GM15510 (cell line): ENCODE measurements around the gene CALD1.

Experiments
- POLR2A ChIP-seq: IDR thresholded peaks from 3 replicates; pipeline ENCODE4 v1.6.1; 2011; ENCODE audit warnings: borderline replicate concordance; ENCODE audit not compliant: insufficient read length; ENCODE audit errors: extremely low read depth

CALD1 gene

DNA sequence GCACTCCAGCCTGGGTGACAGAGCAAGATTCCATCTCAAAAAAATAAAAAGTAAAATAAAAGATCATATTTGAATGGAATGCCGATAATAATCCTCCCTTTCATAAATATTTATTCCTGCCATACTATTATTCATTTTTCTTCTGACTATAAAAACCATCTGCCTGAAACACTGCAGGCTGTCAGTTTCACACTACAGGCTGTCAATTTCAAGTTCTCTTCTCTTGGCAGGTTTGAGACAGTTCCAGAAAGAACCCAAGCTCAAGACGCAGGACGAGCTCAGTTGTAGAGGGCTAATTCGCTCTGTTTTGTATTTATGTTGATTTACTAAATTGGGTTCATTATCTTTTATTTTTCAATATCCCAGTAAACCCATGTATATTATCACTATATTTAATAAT is 188.7 kb downstream of the CALD1 start:
- no peak for TF ChIP-seq POLR2A

DNA sequence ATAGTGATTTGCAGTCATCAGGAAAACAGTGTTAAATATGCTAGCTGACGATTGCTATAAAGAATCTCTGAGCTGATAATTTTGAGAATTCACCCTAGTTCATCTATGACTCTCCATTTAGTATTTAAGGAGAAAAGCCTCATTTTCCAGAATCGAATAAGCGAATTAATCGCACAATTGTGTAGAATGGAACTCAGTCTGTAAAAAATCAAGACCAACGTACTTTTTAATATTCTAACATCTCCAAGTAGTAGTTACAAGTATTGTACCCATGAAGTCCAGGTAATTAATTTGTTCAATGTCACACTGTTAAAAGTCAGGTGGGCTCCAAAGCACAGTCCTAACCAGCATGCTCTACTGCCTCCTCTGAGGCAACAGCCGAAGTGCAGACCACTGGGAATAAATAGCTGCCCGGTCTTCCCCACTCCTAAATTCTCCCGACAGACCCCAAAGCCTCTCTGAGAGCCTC is 206.5 kb downstream of the CALD1 start:
- TF ChIP-seq POLR2A: no peak

DNA sequence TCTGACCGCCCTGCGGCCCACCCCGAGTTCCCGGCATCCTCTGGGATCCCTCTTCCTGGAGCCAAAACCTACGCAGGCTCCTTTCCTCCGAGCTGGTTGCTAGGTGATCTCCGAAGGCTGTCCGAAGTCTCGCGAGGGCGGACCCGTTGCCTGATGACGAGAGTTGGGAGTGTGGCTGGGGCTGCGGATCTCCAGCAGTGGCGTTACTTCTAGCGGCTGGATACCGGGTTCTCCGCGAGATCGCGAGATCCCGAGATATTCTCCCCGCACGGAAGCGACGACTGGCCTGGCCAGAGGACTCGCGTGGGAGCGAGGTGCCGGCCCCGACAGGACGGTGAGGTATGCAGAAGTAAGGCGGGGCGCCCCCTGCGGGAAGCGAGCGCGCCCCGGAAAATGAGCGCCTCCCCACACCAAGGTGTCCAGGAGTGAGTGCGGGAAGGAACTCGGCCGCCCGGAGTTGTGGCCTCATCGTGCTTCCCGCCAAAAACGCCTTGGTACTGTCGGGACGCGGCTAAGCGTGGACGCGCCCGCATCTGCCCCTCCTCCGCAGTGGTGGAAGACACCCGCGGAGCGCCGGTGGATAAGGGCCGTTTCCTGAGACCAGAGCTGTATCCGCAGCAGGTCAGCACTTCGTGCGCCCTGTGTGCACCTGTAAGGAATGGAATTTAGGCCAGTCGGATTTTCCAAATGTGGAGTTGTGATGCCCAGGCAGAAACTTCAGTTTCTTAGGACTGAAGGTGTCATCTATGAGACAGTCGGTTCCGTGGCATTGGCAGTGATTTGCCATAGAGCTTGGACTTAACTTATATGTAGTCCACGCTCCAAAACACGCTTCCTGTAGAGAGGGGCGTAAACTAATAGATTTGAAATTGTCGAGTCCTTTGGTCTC is 207.2 kb downstream of the CALD1 start, which contains the start of gene AGBL3:
Gene AGBL3 (plus strand): TSS at position 146 of the 889 bp plus-strand sequence. CDS start 1,426 bp downstream, outside the sequence.
- TF ChIP-seq POLR2A: peak; percentile 52

DNA sequence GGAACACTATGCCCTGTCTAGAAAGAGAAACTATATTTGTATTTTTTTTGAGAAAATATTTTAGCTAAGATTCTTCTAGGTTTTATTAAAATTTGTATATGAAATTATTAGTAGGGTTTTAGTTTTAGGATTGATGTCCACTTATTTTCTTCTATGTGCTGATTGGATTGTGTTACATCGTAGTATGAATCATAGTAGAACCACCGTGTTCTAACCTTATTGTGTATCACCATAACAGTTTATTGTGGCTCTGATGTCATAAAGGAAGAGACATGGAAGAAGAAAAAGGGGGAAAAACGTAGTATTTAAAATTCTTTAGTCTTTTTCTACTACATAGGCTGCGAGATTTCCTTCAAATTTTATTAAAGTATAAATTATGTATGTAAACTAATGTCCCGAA is 208.7 kb downstream of the CALD1 start:
- TF ChIP-seq POLR2A: no peak

DNA sequence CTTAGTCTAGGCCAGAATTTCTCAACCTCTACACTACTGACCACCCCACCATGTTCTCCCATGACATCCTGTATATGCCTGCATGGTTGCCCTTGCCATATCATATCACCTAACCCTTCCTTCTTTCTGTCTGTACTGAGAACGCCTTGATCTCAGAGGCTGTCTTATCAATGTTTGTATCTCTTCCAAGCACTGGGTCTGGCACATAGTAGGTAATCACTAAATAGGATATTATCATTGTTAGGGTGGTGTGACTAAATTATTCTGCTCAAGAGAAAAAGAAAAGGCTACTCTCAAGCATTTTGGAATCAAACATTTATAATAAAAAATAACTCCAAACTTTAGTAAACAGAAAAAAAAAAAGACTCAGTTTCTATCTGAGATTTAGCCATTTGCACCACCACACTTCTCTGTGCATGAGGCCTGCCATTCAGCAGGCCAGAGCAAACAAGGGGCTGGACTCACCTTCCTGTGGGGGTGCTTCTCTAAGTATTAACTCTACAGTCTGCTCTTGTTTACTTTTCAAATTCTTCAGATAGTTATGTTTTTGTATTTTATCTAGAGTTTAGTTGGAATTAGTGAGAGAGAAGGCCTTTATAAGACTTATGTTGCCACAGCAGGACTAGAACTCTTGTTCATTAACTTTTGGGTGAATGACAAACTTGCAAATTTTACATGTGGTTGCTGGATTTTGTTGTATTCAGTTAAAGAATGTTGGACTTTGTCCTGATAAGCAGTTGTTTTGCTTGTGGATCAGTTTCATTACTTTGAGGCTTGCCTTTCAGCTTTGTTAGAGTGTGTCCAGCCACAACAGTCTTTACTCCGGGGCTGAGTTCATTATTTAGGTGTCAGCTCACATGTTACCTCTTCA is 212.3 kb downstream of the CALD1 start:
- TF ChIP-seq POLR2A: no peak

DNA sequence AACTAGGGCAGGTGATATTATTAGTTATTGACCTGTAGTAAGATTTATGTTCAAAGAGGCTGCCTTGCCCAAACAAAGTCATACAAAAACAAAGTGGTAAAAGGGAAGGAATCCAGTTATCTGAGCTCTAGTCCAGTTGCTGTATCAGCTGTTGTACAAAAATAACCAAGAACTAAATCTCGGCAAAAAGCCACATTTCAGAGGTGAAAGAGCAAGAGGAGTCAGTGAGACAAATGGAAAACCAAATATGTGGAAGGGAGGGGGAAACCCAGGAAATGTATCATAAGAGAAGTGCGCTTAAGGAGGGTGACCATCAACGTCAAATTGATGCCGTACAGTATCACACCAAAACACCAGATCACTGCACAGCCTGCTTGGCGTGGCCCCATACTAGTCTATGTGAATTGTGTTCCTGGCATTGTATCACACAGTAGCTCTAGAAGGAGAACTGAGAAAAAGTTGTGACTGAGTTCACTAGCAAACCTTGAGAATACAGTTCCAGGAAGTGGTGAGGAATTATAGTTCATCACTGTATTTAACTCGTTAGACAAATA is 213.3 kb downstream of the CALD1 start:
- peak; percentile 30 for TF ChIP-seq POLR2A

DNA sequence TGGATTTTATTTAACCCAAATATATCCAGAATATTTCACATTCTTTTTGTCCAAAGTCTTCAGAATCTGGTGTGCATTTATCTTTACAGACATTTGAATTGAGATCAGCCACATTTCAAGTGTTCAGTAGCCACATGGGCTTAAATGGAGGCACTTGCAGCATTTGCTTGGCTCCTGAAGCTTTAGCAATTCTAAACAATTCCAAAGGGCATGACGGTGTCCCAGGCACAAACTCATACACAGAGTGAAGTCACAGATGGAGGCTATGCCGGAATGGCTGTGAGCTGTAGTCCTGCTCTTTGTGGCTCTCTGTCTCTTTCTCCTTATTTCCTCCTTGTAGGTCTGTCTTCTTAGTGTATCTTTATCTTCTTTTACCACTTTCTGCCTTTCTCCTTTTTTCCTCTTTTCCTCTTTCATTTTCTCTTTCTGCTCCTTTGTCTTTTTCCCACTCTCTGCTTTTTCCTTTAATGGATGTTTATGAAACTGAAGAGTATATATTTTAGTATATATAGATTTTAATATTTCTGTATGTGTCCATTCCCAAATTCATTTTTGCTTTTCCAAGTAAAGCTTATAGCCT is 214.5 kb downstream of the CALD1 start:
- no peak for TF ChIP-seq POLR2A

DNA sequence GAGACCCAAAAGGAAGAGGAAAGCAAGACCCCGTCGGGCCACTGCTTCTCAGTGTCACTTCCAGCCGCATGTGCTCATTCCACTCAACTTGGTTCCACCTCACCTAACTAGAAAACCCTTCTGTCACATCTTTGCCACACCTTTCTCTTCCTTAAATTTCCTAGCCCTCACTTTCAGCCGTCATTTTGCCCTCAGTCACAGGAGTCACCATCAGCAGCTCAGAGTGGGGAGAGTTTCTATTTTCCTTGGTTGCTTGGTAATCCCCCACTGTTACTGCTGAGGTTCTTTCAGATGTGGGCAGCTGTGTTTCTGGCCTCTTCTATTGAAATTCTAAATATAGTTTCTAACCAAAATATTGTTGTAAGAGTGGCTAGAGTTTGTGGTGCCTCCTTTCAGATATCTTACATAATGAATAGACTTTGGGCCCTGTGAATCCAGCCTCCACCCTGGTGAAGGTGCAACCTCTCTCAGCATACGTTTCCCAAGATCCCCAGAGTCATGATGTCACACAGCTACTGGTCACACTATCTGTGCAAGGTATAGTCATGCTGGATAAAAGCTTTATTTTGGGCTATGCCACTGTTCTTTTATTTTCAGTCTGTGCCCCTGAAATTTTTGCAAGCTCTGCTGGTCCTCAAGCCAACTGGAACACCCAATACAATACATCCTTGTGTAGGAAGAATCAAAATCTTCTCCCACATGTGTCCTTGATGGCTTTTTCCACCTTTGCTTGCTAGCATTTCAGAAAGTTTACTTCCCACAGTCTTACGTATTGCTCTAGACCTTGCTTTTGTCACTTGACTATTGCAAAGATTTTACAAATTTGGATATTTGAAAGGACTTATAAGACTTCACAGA is 216.0 kb downstream of the CALD1 start:
- no peak for TF ChIP-seq POLR2A

DNA sequence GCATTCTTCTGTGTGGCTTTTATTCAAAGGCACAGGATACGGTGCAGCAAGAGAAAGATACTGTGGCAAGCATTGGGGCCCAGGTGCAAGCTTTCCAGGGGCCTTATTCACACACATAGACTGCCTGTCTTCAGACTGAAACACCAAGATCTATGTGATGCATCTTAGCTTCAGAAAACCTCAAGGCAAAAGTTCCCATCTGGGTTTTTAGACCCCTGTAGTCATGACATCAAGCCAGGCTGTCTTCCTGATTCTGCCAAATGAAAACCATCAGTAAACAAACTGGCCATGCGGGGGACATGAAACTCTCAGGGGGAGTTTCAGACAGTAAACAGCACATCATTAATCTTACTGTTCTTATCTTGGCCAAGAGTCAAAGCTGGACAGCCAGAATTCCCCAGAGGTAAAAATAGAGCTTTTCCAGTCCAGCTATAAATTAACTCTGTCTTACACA is 216.7 kb downstream of the CALD1 start:
- TF ChIP-seq POLR2A: no peak

DNA sequence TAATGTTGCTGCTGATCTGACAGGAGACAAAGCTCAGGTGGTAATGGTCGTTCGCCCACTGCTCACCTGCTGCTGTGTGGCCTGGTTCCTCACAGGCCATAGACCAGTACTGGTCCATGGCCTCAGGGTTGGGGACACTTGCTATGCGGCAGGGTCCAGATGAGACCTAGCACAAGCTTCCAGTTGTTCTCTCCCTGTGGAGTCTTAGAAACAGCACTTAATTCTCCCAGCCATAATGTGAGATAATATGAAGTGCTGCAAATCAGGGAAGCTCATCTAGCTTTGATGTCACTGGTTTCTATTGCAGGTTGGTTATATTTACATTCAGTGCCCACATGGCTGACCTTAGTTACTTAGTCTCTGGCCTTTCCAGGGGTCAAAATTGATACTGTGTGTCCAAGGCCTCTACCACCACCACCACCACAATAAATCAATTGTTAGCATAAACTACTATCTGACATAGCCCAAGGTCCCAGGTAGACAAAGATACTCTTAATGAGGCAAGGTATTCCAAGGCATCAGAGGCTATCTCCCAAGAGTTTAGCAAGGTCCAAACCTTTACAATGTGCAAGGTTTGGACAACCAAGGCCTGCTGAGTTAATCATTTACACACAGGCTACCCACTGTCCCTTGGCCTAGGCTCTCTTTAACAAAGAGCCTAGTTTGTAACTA is 217.9 kb downstream of the CALD1 start:
- TF ChIP-seq POLR2A: no peak

DNA sequence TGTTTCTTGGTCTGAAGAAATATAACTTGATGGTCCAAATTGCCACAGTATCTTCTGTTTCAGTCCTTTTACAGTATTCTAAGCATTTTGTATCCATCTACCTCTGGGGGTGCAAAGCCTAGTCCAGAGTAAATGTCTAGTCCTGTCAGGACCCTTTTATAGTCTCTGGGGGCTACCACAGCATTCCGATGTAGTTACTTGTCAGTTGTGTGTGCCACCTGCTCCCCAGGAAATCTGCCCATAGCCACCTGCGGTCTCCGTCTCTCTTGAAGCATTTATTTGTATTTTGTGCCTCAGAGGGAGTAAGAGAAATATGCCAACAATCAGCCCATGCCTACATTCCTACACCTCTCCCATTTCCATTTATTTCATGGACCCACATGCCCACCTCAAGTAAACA is 219.7 kb downstream of the CALD1 start:
- TF ChIP-seq POLR2A: no peak

DNA sequence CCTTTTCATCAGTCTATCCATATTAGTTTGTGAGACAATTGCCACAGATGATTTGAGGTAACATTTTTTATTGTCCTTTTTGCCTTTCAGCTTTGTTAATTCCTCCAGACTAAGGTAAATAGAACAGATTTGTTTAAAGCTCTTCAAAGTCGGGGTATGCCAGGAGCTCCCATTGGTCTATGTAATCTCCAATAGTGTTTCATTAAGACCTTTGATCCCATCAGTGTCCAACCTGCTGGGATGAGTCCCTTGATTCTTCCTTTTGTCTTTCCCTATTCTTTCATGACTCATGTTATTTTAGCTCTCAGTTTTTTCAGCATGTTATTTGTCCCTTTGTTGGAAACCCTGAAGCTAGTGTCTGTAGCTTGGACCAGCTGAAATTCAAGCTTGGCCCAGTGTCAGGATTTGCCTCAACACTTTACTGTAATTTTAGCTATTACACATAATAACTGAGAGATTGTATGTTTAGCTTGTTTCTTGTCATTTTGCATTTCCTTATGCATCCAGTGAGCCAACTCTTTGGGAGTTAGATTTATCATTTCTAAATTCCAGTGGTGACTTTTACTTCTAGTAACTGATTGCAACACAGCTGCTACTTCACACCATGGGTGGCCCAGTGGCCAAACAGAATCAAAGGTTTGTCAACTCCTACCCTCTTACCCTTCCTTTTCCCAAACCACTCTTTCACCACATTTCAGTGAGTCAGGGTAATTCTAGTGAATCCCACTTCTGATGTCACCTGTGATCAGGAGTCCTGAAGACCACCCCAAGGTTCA is 222.1 kb downstream of the CALD1 start:
- no peak for TF ChIP-seq POLR2A
